Measurements from ENCODE around the gene SDHAF3. TPM values are rescaled to one million over a fixed set of nuclear protein-coding genes. Genes with fewer than 3 reads are reported as not detected.

The SDHAF3 gene
- total RNA-seq, 4 donors from 2014 or later = 4.0 to 10.4 (median 8.1) TPM

GRCh38 chr7:97219237-97219636 is 101.7 kb downstream of the SDHAF3 start:
- 86% methylated on average over 2 of the region's 2 CpGs for WGBS
- Histone ChIP-seq H3K4me1 (no peaks in the 10 kb centered on the region), H3K36me3 (no peaks in the 10 kb centered on the region), H3K27me3 (no peaks in the 10 kb centered on the region), H3K9me3 (peaks cover 0 to 3% (median 0%) of the 10 kb centered on the region in 4 donors), H3K27ac (replicated peaks in 1 of 4) (no peak overlapping the region), H3K4me3 (no peak overlapping the region)
- DNase-seq (ENCODE audit: extremely low spot score) = no peak
- intact Hi-C loops (cut with DNase I) = no loop called here
- no peak for TF ChIP-seq EP300 (IDR thresholded peaks at IDR 0.05)
- no peak for TF ChIP-seq POLR2AphosphoS5 (IDR thresholded peaks at IDR 0.05)
- TF ChIP-seq CTCF (IDR thresholded peaks at IDR 0.05) = no peak
- TF ChIP-seq POLR2A (IDR thresholded peaks at IDR 0.05; ENCODE audit: low read depth) = no peak

- Histone ChIP-seq H3K36me3 (no peaks in the 10 kb centered on the region), H3K9me3 (no peaks in the 10 kb centered on the region), H3K27me3 (no peaks in the 10 kb centered on the region), H3K4me1 (no peaks in the 10 kb centered on the region), H3K4me3 (no peak overlapping the region), H3K27ac (replicated peaks in 1 of 4) (no peak overlapping the region)
- 62% methylated on average over 2 of the region's 2 CpGs for WGBS
- TF ChIP-seq POLR2A (IDR thresholded peaks at IDR 0.05; ENCODE audit: low read depth) = no peak
- no peak for TF ChIP-seq POLR2AphosphoS5 (IDR thresholded peaks at IDR 0.05)
- intact Hi-C loops (cut with DNase I) = no loop called here
- DNase-seq (ENCODE audit: extremely low spot score) = no peak
Observed at GRCh38 chr7:97224316-97224715, 106.8 kb downstream of the SDHAF3 start.

GRCh38 chr7:97226541-97226940 is 109.0 kb downstream of the SDHAF3 start:
- TF ChIP-seq CTCF (IDR thresholded peaks at IDR 0.05) = no peak
- TF ChIP-seq EP300 (IDR thresholded peaks at IDR 0.05) = no peak
- TF ChIP-seq POLR2A (IDR thresholded peaks at IDR 0.05; ENCODE audit: low read depth) = no peak
- no peak for TF ChIP-seq POLR2AphosphoS5 (IDR thresholded peaks at IDR 0.05)
- DNase-seq (ENCODE audit: extremely low spot score) = no peak
- Histone ChIP-seq H3K4me3 (no peak overlapping the region), H3K27me3 (no peaks in the 10 kb centered on the region), H3K9me3 (no peaks in the 10 kb centered on the region), H3K27ac (replicated peaks in 1 of 4) (no peak overlapping the region), H3K36me3 (no peaks in the 10 kb centered on the region), H3K4me1 (no peaks in the 10 kb centered on the region)
- 75% methylated on average over 3 of the region's 3 CpGs for WGBS
- intact Hi-C loops (cut with DNase I) = no loop called here

Other genes with a start within 250 kb of the SDHAF3 start
- gene DLX6, start 112.1 kb upstream of the SDHAF3 start, total RNA-seq = not detected
- under 1 TPM in 2 of 4 donors, not detected in 2; 0.17 to 0.26 TPM for gene DLX5, start 92.9 kb upstream of the SDHAF3 start, total RNA-seq